Measurements from ENCODE around the gene COA1.
"Not testable (repeated sequence)": the region's sequence is repeated elsewhere in the genome, so short reads cannot be mapped to it uniquely, and the experiment has no call there.

COA1 gene

GRCh38 chr7:43625453-43625852, 103.9 kb downstream of the COA1 start:
- DNase-seq: peak; percentile 77

GRCh38 chr7:43624156-43624555, 105.2 kb downstream of the COA1 start:
- no peak for DNase-seq

GRCh38 chr7:43621729-43622448, 107.4 kb downstream of the COA1 start:
- peak; percentile 58 for DNase-seq

GRCh38 chr7:43619213-43620012, 109.9 kb downstream of the COA1 start:
- no peak for DNase-seq

- DNase-seq: no peak
These were observed 111.2 kb downstream of the COA1 start for GRCh38 chr7:43618073-43618472.

GRCh38 chr7:43616977-43617376, 112.3 kb downstream of the COA1 start:
- no peak for DNase-seq

GRCh38 chr7:43615558-43616145, 113.7 kb downstream of the COA1 start:
- no peak for DNase-seq

GRCh38 chr7:43612599-43613589, 116.4 kb downstream of the COA1 start:
- peak; percentile 86 for DNase-seq

GRCh38 chr7:43612128-43612527, 117.2 kb downstream of the COA1 start:
- no peak for DNase-seq

GRCh38 chr7:43609097-43609496, 120.2 kb downstream of the COA1 start:
- no peak for DNase-seq

GRCh38 chr7:43604251-43604650, 125.1 kb downstream of the COA1 start:
- no peak for DNase-seq

- no peak for DNase-seq
These were observed 127.1 kb downstream of the COA1 start for GRCh38 chr7:43602256-43602655.

- DNase-seq: no peak
These were observed 129.3 kb downstream of the COA1 start for GRCh38 chr7:43600056-43600455.

GRCh38 chr7:43596426-43596825, 132.9 kb downstream of the COA1 start:
- not testable (repeated sequence) for DNase-seq

GRCh38 chr7:43594020-43594419, 135.3 kb downstream of the COA1 start:
- DNase-seq: no peak

GRCh38 chr7:43593010-43593409, 136.3 kb downstream of the COA1 start:
- DNase-seq: no peak

GRCh38 chr7:43592326-43592725, 137.0 kb downstream of the COA1 start:
- DNase-seq: no peak

GRCh38 chr7:43591558-43592180, 137.7 kb downstream of the COA1 start:
- DNase-seq: no peak

- peak; percentile 83 for DNase-seq
These were observed 138.3 kb downstream of the COA1 start for GRCh38 chr7:43590862-43591557.

GRCh38 chr7:43589728-43590127, 139.6 kb downstream of the COA1 start:
- no peak for DNase-seq

Data from activated CD4-positive, alpha-beta T cell treated with anti-CD3 and anti-CD28 coated beads, Interleukin-2, amount 50 U/mL, for 16 hours (primary cell).